Type B pancreatic cell (in vitro differentiated cells): ENCODE measurements around the gene KCNQ2. TPM values are rescaled to one million over a fixed set of nuclear protein-coding genes. Genes with fewer than 3 reads are reported as not detected.

Experiments
- DNase-seq: peaks from one replicate; pipeline ENCODE4 v3.0.0; 2021; ENCODE audit warnings: mixed read lengths; ENCODE audit not compliant: unreplicated experiment; ENCODE audit errors: extremely low spot score
- H3K27ac Mint-ChIP-seq: 2 replicates; pipeline ENCODE4 v1.8.0; 2021; ENCODE audit warnings: mild to moderate bottlenecking, mixed read lengths
- H3K27me3 Mint-ChIP-seq: 2 replicates; pipeline ENCODE4 v1.8.0; 2021; ENCODE audit warnings: mixed read lengths
- H3K36me3 Mint-ChIP-seq: 2 replicates; pipeline ENCODE4 v1.8.0; 2021; ENCODE audit warnings: mixed read lengths
- H3K4me1 Mint-ChIP-seq: one replicate; pipeline ENCODE4 v1.8.0; 2021; ENCODE audit warnings: mixed read lengths; ENCODE audit not compliant: unreplicated experiment
- H3K4me3 Mint-ChIP-seq: 2 replicates; pipeline ENCODE4 v1.8.0; 2021; ENCODE audit warnings: mild to moderate bottlenecking, mixed read lengths
- H3K9me3 Mint-ChIP-seq: 2 replicates; pipeline ENCODE4 v1.8.0; 2021; ENCODE audit warnings: mixed read lengths
- CTCF ChIP-seq: fragments of 200-600 bp; sonication (generic); conservative IDR thresholded peaks from 2 replicates; pipeline ENCODE4 v1.5.0; 2021; ENCODE audit warnings: antibody characterized with exemption, mild to moderate bottlenecking
- total RNA-seq: library from RNA; stranded (reverse); gene quantifications from 2 replicates; pipeline ENCODE4 v1.2.1, GENCODE V29; 2021; ENCODE audit warnings: low replicate concordance

The KCNQ2 gene
- total RNA-seq, 1 donor from 2014 or later, result 47.3 TPM

GRCh38 chr20:63478346-63479302, 6.2 kb upstream of the KCNQ2 start:
- H3K4me3 Mint-ChIP-seq, result no peak overlapping the region
- peaks cover 50% of the 10 kb centered on the region for H3K27me3 Mint-ChIP-seq
- no peak overlapping the region for H3K27ac Mint-ChIP-seq

GRCh38 chr20:63477944-63478343, 5.5 kb upstream of the KCNQ2 start:
- Mint-ChIP-seq H3K27me3 (peaks cover 49% of the 10 kb centered on the region), H3K27ac (no peak overlapping the region)

More at GRCh38 chr20:63478346-63479302, 6.2 kb upstream of the KCNQ2 start:
- H3K36me3 Mint-ChIP-seq, result no peaks in the 10 kb centered on the region
- no peak for DNase-seq
- no peaks in the 10 kb centered on the region for H3K9me3 Mint-ChIP-seq
- H3K4me1 Mint-ChIP-seq, result peaks cover 4% of the 10 kb centered on the region
- no peak for TF ChIP-seq CTCF

GRCh38 chr20:63477061-63477616, 4.7 kb upstream of the KCNQ2 start:
- Mint-ChIP-seq H3K27ac (no peak overlapping the region), H3K4me3 (no peak overlapping the region), H3K27me3 (peaks cover 43% of the 10 kb centered on the region), H3K4me1 (peaks cover 4% of the 10 kb centered on the region), H3K36me3 (no peaks in the 10 kb centered on the region), H3K9me3 (no peaks in the 10 kb centered on the region)
- no peak for DNase-seq
- no peak for TF ChIP-seq CTCF

More at GRCh38 chr20:63477944-63478343, 5.5 kb upstream of the KCNQ2 start:
- no peak for TF ChIP-seq CTCF
- peaks cover 4% of the 10 kb centered on the region for H3K4me1 Mint-ChIP-seq
- DNase-seq, result no peak
- no peak overlapping the region for H3K4me3 Mint-ChIP-seq
- no peaks in the 10 kb centered on the region for H3K9me3 Mint-ChIP-seq
- H3K36me3 Mint-ChIP-seq, result no peaks in the 10 kb centered on the region

GRCh38 chr20:63475209-63475608, 2.8 kb upstream of the KCNQ2 start:
- peaks cover 43% of the 10 kb centered on the region for H3K27me3 Mint-ChIP-seq
- no peaks in the 10 kb centered on the region for H3K9me3 Mint-ChIP-seq
- no peak overlapping the region for H3K27ac Mint-ChIP-seq
- no peaks in the 10 kb centered on the region for H3K4me1 Mint-ChIP-seq
- no peak for DNase-seq
- H3K36me3 Mint-ChIP-seq, result no peaks in the 10 kb centered on the region
- TF ChIP-seq CTCF, result no peak
- peak overlapping the region; percentile 61 for H3K4me3 Mint-ChIP-seq

GRCh38 chr20:63473555-63474449, 1.3 kb upstream of the KCNQ2 start:
- Mint-ChIP-seq H3K9me3 (no peaks in the 10 kb centered on the region), H3K27ac (no peak overlapping the region), H3K4me3 (peak overlapping the region; percentile 44), H3K27me3 (peaks cover 39% of the 10 kb centered on the region), H3K36me3 (no peaks in the 10 kb centered on the region), H3K4me1 (no peaks in the 10 kb centered on the region)
- no peak for TF ChIP-seq CTCF
- no peak for DNase-seq
